ENCODE measurements around the gene EPHB3.

The EPHB3 gene

GRCh38 chr3:184559336-184559735 is 2.2 kb upstream of the EPHB3 start:
- peaks cover 16% of the 10 kb centered on the region for H3K4me1 ChIP-seq (ENCODE audit: insufficient read depth, low read length)
- no peak overlapping the region for H3K27ac ChIP-seq (ENCODE audit: low read length)
- peaks cover 80% of the 10 kb centered on the region for H3K27me3 ChIP-seq (ENCODE audit: insufficient read depth, low read length)
- no peak overlapping the region; the same call in 1 of the 2 replicates for H3K4me3 ChIP-seq (ENCODE audit: low read length)
- no peaks in the 10 kb centered on the region for H3K36me3 ChIP-seq (ENCODE audit: insufficient read depth, low read depth, low read length)
- no peaks in the 10 kb centered on the region for H3K9me3 ChIP-seq (ENCODE audit: insufficient read depth, low read depth, low read length)
- no peak overlapping the region for H3K9ac ChIP-seq (ENCODE audit: low read depth, low read length)

- Histone ChIP-seq H3K4me1 (ENCODE audit: insufficient read depth, low read length) (peaks cover 25% of the 10 kb centered on the region), H3K36me3 (ENCODE audit: insufficient read depth, low read depth, low read length) (no peaks in the 10 kb centered on the region), H3K9me3 (ENCODE audit: insufficient read depth, low read depth, low read length) (no peaks in the 10 kb centered on the region), H3K9ac (ENCODE audit: low read depth, low read length) (no peak overlapping the region), H3K27me3 (ENCODE audit: insufficient read depth, low read length) (peaks cover 92% of the 10 kb centered on the region), H3K4me3 (ENCODE audit: low read length) (no peak overlapping the region), H3K27ac (ENCODE audit: low read length) (no peak overlapping the region)
These were observed 1.1 kb upstream of the EPHB3 start for GRCh38 chr3:184560531-184560930.

DNA sequence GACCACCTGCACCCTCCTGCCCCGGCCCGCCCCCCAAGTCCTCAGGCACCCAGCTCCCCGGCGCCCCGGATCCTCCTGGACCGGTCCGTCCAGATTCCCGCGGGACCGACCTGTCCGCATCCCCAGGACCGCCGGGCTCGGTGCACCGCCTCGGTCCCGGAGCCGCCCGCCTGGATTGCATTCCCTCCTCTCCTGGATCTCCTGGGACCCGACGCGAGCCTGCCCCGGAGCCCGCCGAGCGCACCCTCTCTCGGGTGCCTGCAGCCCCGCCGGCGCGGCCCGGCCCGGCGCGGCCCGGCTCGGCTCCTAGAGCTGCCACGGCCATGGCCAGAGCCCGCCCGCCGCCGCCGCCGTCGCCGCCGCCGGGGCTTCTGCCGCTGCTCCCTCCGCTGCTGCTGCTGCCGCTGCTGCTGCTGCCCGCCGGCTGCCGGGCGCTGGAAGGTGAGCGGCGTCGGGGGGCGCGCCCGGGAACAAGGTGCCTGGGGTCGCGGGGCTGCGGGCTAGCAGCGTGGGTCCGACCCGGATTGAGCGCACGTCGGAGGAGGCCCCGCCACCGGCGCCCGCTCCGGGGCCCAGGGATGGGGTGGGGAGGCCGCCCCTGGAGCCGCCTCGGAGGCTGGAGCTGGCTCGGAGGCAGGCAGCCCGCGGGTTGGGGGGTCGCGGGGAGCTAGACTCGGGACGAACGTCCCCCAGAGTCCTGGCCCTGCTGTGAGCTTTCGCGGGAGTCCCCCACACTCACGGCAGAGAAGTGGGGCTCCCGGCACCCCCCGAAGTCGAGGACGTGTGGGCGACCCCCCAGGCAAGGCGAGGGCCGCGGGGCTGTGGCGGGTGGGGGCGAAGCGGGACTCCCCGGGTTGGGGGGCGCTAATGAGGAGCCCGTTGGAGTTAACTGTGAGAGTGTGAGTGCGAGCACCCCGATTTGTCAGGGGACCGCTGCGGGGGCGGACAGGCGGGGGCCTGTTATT is 610 bp downstream of the EPHB3 start:
- H3K9ac ChIP-seq (ENCODE audit: low read depth, low read length), result no peak overlapping the region
- peaks cover 25% of the 10 kb centered on the region for H3K4me1 ChIP-seq (ENCODE audit: insufficient read depth, low read length)
- H3K9me3 ChIP-seq (ENCODE audit: insufficient read depth, low read depth, low read length), result no peaks in the 10 kb centered on the region
- no peaks in the 10 kb centered on the region for H3K36me3 ChIP-seq (ENCODE audit: insufficient read depth, low read depth, low read length)
- H3K4me3 ChIP-seq (ENCODE audit: low read length), result peak overlapping the region; percentile 44; the same call in 1 of the 2 replicates
- no peak overlapping the region for H3K27ac ChIP-seq (ENCODE audit: low read length)
- peaks cover 97% of the 10 kb centered on the region for H3K27me3 ChIP-seq (ENCODE audit: insufficient read depth, low read length)

- no peak overlapping the region for H3K27ac ChIP-seq (ENCODE audit: low read length)
- no peaks in the 10 kb centered on the region for H3K36me3 ChIP-seq (ENCODE audit: insufficient read depth, low read depth, low read length)
- peaks cover 24% of the 10 kb centered on the region for H3K4me1 ChIP-seq (ENCODE audit: insufficient read depth, low read length)
- H3K9ac ChIP-seq (ENCODE audit: low read depth, low read length), result no peak overlapping the region
- H3K9me3 ChIP-seq (ENCODE audit: insufficient read depth, low read depth, low read length), result no peaks in the 10 kb centered on the region; the same call in 1 of the 2 replicates
- peak overlapping the region; percentile 41 for H3K4me3 ChIP-seq (ENCODE audit: low read length)
- peaks cover 97% of the 10 kb centered on the region for H3K27me3 ChIP-seq (ENCODE audit: insufficient read depth, low read length)
These were observed 1.4 kb downstream of the EPHB3 start for GRCh38 chr3:184562878-184563560.

GRCh38 chr3:184563561-184563925 is 2.0 kb downstream of the EPHB3 start:
- peak overlapping the region; percentile 41; the same call in 1 of the 2 replicates for H3K4me3 ChIP-seq (ENCODE audit: low read length)
- H3K9me3 ChIP-seq (ENCODE audit: insufficient read depth, low read depth, low read length), result no peaks in the 10 kb centered on the region; the same call in 1 of the 2 replicates
- H3K27me3 ChIP-seq (ENCODE audit: insufficient read depth, low read length), result peaks cover 97% of the 10 kb centered on the region
- H3K4me1 ChIP-seq (ENCODE audit: insufficient read depth, low read length), result peaks cover 19% of the 10 kb centered on the region
- no peak overlapping the region for H3K9ac ChIP-seq (ENCODE audit: low read depth, low read length)
- no peak overlapping the region for H3K27ac ChIP-seq (ENCODE audit: low read length)
- no peaks in the 10 kb centered on the region for H3K36me3 ChIP-seq (ENCODE audit: insufficient read depth, low read depth, low read length)

DNA sequence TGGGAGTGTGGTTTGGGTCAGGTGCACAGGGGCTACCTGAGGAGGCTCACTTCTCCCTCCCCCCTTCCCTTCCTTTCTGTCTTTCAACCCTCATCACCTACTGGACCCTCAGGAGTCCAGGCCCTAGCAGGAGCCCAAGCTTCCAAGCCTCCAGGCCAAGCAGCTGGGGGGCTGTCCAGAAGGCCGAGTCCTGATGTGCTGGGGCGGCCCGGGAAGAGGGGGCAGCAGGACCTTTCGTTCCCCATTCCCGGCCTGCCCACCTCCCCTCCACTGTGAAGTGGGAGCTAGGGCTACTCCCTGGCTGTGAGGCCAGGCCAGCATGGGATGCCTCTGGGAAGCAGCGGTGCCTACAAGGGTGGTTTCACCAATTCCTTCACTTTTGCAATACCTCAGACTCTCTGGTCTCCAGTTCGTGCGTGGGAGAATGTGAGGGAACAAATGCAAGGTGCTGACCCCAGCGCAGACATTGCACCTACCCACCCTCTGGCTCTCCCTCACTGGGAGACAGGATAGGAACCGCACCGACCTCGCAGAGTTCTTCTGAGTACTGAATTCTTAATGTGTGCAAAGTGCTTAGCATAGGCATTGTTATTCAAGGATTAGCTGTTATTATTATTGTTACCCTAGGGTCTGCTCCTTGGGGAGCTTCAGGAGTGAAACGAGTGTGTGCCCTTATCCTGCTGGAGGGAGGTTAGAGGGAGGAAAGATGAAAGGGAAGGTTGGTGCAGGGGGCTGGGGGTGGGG is 2.5 kb downstream of the EPHB3 start:
- no peak overlapping the region for H3K9ac ChIP-seq (ENCODE audit: low read depth, low read length)
- H3K4me1 ChIP-seq (ENCODE audit: insufficient read depth, low read length), result peaks cover 14% of the 10 kb centered on the region
- H3K4me3 ChIP-seq (ENCODE audit: low read length), result no peak overlapping the region
- H3K27me3 ChIP-seq (ENCODE audit: insufficient read depth, low read length), result peaks cover 97% of the 10 kb centered on the region
- no peaks in the 10 kb centered on the region; the same call in 1 of the 2 replicates for H3K9me3 ChIP-seq (ENCODE audit: insufficient read depth, low read depth, low read length)
- H3K27ac ChIP-seq (ENCODE audit: low read length), result no peak overlapping the region
- H3K36me3 ChIP-seq (ENCODE audit: insufficient read depth, low read depth, low read length), result no peaks in the 10 kb centered on the region

- H3K4me1 ChIP-seq (ENCODE audit: insufficient read depth, low read length), result peaks cover 15% of the 10 kb centered on the region
- no peak overlapping the region for H3K27ac ChIP-seq (ENCODE audit: low read length)
- H3K36me3 ChIP-seq (ENCODE audit: insufficient read depth, low read depth, low read length), result no peaks in the 10 kb centered on the region
- H3K9ac ChIP-seq (ENCODE audit: low read depth, low read length), result no peak overlapping the region
- no peak overlapping the region for H3K4me3 ChIP-seq (ENCODE audit: low read length)
- H3K27me3 ChIP-seq (ENCODE audit: insufficient read depth, low read length), result peaks cover 97% of the 10 kb centered on the region
- no peaks in the 10 kb centered on the region; the same call in 1 of the 2 replicates for H3K9me3 ChIP-seq (ENCODE audit: insufficient read depth, low read depth, low read length)
These were observed 3.2 kb downstream of the EPHB3 start for GRCh38 chr3:184564685-184565385.

DNA sequence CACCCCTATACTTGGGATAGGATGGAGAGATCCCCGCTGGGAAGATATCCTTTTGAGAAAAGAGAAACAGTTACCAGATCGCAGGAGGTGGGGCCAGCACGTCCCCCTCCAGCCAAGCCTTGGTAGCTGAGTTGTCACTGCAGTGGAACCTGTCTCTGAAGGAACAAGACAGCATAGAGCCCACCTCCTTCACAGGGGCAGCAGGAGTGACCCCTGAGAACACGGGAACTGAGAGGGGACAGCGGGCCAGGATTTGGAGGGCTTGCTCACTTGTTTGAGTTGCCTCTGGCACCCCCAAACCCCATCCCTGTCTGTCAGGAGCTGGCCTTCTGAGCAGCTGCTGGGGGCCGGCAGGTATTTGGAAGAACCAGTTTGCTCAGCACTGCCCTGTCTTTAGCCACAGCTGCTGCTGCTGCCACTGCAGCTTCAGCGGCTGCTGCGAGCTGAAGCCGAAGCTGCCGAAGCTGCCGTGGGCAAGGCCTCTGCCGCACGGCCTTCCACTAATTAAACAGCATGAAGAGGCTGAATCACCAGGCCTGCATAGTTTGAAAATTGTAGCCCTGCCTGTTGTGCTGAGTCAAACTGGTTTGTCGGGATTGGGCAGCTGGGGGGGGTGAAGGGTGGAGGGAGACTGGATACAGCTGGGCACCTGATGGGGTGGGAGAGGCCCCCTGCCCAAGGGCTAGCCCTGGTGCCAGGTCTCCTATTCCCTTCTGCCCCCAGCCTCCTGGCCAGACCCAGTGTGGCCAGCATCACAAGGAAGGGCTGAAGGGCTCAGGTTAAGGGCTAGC is 4.0 kb downstream of the EPHB3 start:
- Histone ChIP-seq H3K4me3 (ENCODE audit: low read length) (no peak overlapping the region), H3K9ac (ENCODE audit: low read depth, low read length) (no peak overlapping the region), H3K36me3 (ENCODE audit: insufficient read depth, low read depth, low read length) (no peaks in the 10 kb centered on the region), H3K4me1 (ENCODE audit: insufficient read depth, low read length) (peaks cover 19% of the 10 kb centered on the region), H3K9me3 (ENCODE audit: insufficient read depth, low read depth, low read length) (no peaks in the 10 kb centered on the region; the same call in 1 of the 2 replicates), H3K27ac (ENCODE audit: low read length) (no peak overlapping the region), H3K27me3 (ENCODE audit: insufficient read depth, low read length) (peaks cover 97% of the 10 kb centered on the region)

DNA sequence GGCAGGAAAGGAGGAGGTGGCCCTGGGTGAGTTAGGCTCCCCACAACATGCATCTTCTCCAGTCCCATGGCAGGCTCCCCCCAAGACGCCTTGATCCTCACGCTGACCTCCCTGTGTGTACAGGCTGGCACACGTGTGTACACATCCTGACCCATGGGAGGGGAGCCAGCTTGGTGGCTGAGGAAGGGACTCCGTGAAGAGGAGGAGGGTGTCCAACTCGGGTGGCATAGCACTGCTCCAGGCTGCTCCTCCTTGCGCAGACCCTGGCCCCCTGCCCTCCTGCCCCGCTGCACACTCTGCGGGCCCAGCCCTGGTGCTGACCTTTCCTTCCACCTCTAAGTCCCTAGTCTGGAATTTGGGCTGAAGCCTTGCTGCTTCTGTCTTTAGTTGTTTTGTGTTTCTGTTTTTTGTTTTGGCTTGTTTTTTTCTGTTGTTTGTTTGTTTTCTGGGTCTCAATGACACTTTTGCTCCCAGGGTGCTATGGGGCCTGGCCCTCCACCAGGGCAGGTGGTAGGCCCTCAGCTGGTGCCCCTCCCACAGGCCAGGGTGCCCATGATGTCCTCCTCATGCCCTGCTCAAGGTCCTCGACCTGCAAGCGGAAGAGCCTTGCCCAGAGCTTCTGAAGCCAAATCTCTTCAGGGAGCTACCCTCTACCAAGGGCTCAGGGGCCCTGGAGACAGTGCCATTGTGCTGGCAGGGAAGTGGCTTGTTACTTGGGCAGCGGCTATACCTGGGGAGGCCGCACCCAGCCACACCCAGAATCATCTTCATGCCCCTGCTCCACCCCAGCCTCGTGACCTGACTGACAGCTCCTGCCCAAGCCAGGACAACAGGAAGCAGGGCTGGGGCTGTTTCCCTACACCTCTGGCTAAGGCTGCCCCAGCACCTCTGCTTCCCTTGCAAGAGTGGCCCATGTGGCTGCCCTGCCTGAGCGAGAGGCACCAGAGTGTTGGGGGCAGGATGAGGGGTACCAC is 5.1 kb downstream of the EPHB3 start:
- Histone ChIP-seq H3K36me3 (ENCODE audit: insufficient read depth, low read depth, low read length) (no peaks in the 10 kb centered on the region), H3K4me1 (ENCODE audit: insufficient read depth, low read length) (peaks cover 19% of the 10 kb centered on the region), H3K4me3 (ENCODE audit: low read length) (no peak overlapping the region), H3K27ac (ENCODE audit: low read length) (no peak overlapping the region), H3K27me3 (ENCODE audit: insufficient read depth, low read length) (peaks cover 100% of the 10 kb centered on the region), H3K9ac (ENCODE audit: low read depth, low read length) (no peak overlapping the region), H3K9me3 (ENCODE audit: insufficient read depth, low read depth, low read length) (no peaks in the 10 kb centered on the region; the same call in 1 of the 2 replicates)

Measured in iPS-20b (cell line).